ENCODE data around the gene DOK7. TPM values are rescaled to one million over a fixed set of nuclear protein-coding genes. Genes with fewer than 3 reads are reported as not detected.

DOK7 gene
- total and polyA plus RNA-seq, 2 donors (not counting 1 experiment from before 2014, with no cell fraction given): 0.17 TPM; not detected in 1

- no peak overlapping the region for H2AFZ ChIP-seq (ENCODE audit: low read length)
- H3K9me3 ChIP-seq (ENCODE audit: control insufficient read depth, insufficient read depth, low read depth, low read length): peaks cover 4% of the 10 kb centered on the region
- no peaks in the 10 kb centered on the region for H3K4me1 ChIP-seq (ENCODE audit: control insufficient read depth, extremely low read depth, insufficient read depth, low read length)
- no peak overlapping the region for H3K27ac ChIP-seq (ENCODE audit: insufficient read depth, low read length)
- H3K9ac ChIP-seq (ENCODE audit: insufficient read depth, low read length): no peak overlapping the region
- H3K36me3 ChIP-seq (ENCODE audit: control insufficient read depth, insufficient read depth, low read length): no peaks in the 10 kb centered on the region
- TF ChIP-seq CTCF (conservative IDR thresholded peaks at IDR 0.05 in 1 of 2, IDR thresholded peaks at IDR 0.05 in 1 of 2; ENCODE audit: low read depth in 1 of 2, low read length in 2 of 2) (no peak), EZH2 (IDR thresholded peaks at IDR 0.05; ENCODE audit: low read length, missing control alignments) (no peak)
- H3K4me2 ChIP-seq (ENCODE audit: extremely low read depth, insufficient read depth, low read length): no peak overlapping the region
- H3K27me3 ChIP-seq (ENCODE audit: control insufficient read depth, insufficient read depth, low read length): peaks cover 12% of the 10 kb centered on the region
- H4K20me1 ChIP-seq (ENCODE audit: control insufficient read depth, extremely low read depth, insufficient read depth, low read length): no peaks in the 10 kb centered on the region
- H3K4me3 ChIP-seq (replicated peaks in 1 of 4; ENCODE audit: control extremely low read depth in 1 of 4, insufficient read depth in 1 of 4, low read depth in 3 of 4, low read length in 4 of 4): no peak overlapping the region
- DNase-seq (ENCODE audit: low read depth in 2 of 2): no peak
- H3K79me2 ChIP-seq (ENCODE audit: control insufficient read depth, insufficient read depth, low read length): no peaks in the 10 kb centered on the region
Measured at GRCh38 chr4:3464349-3464905, 1.3 kb downstream of the DOK7 start.

GRCh38 chr4:3464911-3465697 lies 2.0 kb downstream of the DOK7 start:
- Histone ChIP-seq H2AFZ (ENCODE audit: low read length) (no peak overlapping the region), H3K4me2 (ENCODE audit: extremely low read depth, insufficient read depth, low read length) (no peak overlapping the region), H3K79me2 (ENCODE audit: control insufficient read depth, insufficient read depth, low read length) (no peaks in the 10 kb centered on the region), H3K9ac (ENCODE audit: insufficient read depth, low read length) (no peak overlapping the region), H3K4me3 (replicated peaks in 1 of 4; ENCODE audit: control extremely low read depth in 1 of 4, insufficient read depth in 1 of 4, low read depth in 3 of 4, low read length in 4 of 4) (no peak overlapping the region), H4K20me1 (ENCODE audit: control insufficient read depth, extremely low read depth, insufficient read depth, low read length) (no peaks in the 10 kb centered on the region), H3K36me3 (ENCODE audit: control insufficient read depth, insufficient read depth, low read length) (no peaks in the 10 kb centered on the region), H3K27ac (ENCODE audit: insufficient read depth, low read length) (no peak overlapping the region), H3K4me1 (ENCODE audit: control insufficient read depth, extremely low read depth, insufficient read depth, low read length) (no peaks in the 10 kb centered on the region), H3K27me3 (ENCODE audit: control insufficient read depth, insufficient read depth, low read length) (peaks cover 15% of the 10 kb centered on the region), H3K9me3 (ENCODE audit: control insufficient read depth, insufficient read depth, low read depth, low read length) (peaks cover 4% of the 10 kb centered on the region)
- TF ChIP-seq EZH2 (IDR thresholded peaks at IDR 0.05; ENCODE audit: low read length, missing control alignments): no peak
- no peak for TF ChIP-seq CTCF (conservative IDR thresholded peaks at IDR 0.05 in 1 of 2, IDR thresholded peaks at IDR 0.05 in 1 of 2; ENCODE audit: low read depth in 1 of 2, low read length in 2 of 2)
- no peak for DNase-seq (ENCODE audit: low read depth in 2 of 2)

GRCh38 chr4:3465698-3466671 lies 2.9 kb downstream of the DOK7 start:
- TF ChIP-seq EZH2 (IDR thresholded peaks at IDR 0.05; ENCODE audit: low read length, missing control alignments) (no peak), CTCF (conservative IDR thresholded peaks at IDR 0.05 in 1 of 2, IDR thresholded peaks at IDR 0.05 in 1 of 2; ENCODE audit: low read depth in 1 of 2, low read length in 2 of 2) (peak in 1 of 2 donors; percentile 23)
- Histone ChIP-seq H3K27ac (ENCODE audit: insufficient read depth, low read length) (no peak overlapping the region), H3K9me3 (ENCODE audit: control insufficient read depth, insufficient read depth, low read depth, low read length) (peaks cover 4% of the 10 kb centered on the region), H3K27me3 (ENCODE audit: control insufficient read depth, insufficient read depth, low read length) (peaks cover 13% of the 10 kb centered on the region), H4K20me1 (ENCODE audit: control insufficient read depth, extremely low read depth, insufficient read depth, low read length) (no peaks in the 10 kb centered on the region), H3K4me2 (ENCODE audit: extremely low read depth, insufficient read depth, low read length) (no peak overlapping the region), H3K79me2 (ENCODE audit: control insufficient read depth, insufficient read depth, low read length) (no peaks in the 10 kb centered on the region), H2AFZ (ENCODE audit: low read length) (no peak overlapping the region), H3K4me1 (ENCODE audit: control insufficient read depth, extremely low read depth, insufficient read depth, low read length) (no peaks in the 10 kb centered on the region), H3K9ac (ENCODE audit: insufficient read depth, low read length) (no peak overlapping the region), H3K4me3 (replicated peaks in 1 of 4; ENCODE audit: control extremely low read depth in 1 of 4, insufficient read depth in 1 of 4, low read depth in 3 of 4, low read length in 4 of 4) (no peak overlapping the region), H3K36me3 (ENCODE audit: control insufficient read depth, insufficient read depth, low read length) (no peaks in the 10 kb centered on the region)
- no peak for DNase-seq (ENCODE audit: low read depth in 2 of 2)

All from fibroblast of lung (primary cell).